Keratinocyte (primary cell): Measurements from ENCODE around the gene SH3D19.

Experiments used
- CTCF ChIP-seq, 3 experiments: IDR thresholded peaks in 1 of 3; conservative IDR thresholded peaks in 1 of 3; optimal IDR thresholded peaks in 1 of 3; 2 replicates in 2 of 3; 3 replicates in 1 of 3; pipeline versions ENCODE3 to v1.5.1; 2011; ENCODE audit warnings: low read length in 3 of 3, mild to moderate bottlenecking in 3 of 3, moderate library complexity in 2 of 3, control low read depth in 1 of 3, inconsistent platforms in 1 of 3; ENCODE audit not compliant: insufficient read depth in 2 of 3; ENCODE audit errors: extremely low read depth in 1 of 3
- EZH2 ChIP-seq: IDR thresholded peaks from one replicate; pipeline ENCODE4 v1.6.1; 2012; ENCODE audit warnings: inconsistent platforms, mild to moderate bottlenecking, low read length, moderate library complexity

- no peak for TF ChIP-seq CTCF (optimal IDR thresholded peaks at IDR 0.05 in 1 of 3, IDR thresholded peaks at IDR 0.05 in 1 of 3, conservative IDR thresholded peaks at IDR 0.05 in 1 of 3; ENCODE audit: extremely low read depth in 1 of 3, insufficient read depth in 2 of 3, low read length in 3 of 3)
- TF ChIP-seq EZH2, result no peak
These were observed 221.6 kb downstream of the SH3D19 start for GRCh38 chr4:151103758-151104157.
